CD4-positive, alpha-beta memory T cell (primary cell): ENCODE measurements around the gene ECEL1. TPM values are rescaled to one million over a fixed set of nuclear protein-coding genes. Genes with fewer than 3 reads are reported as not detected.

Source experiments
- CTCF ChIA-PET: fragments of 350-600 bp; sonication (Branson Sonifier 250); formaldehyde crosslinking; loops from one replicate; lab custom pipeline; 2021; ENCODE audit warnings: inconsistent platforms; ENCODE audit not compliant: partially characterized antibody; lab: Charles Lee
- POLR2A ChIA-PET: fragments of 350-600 bp; sonication (Branson Sonifier 250); formaldehyde crosslinking; loops from one replicate; lab custom pipeline; 2021; ENCODE audit not compliant: partially characterized antibody; lab: Charles Lee
- DNase-seq, 5 donors: peaks; one replicate each; pipeline versions ENCODE4 v3.0.0 to v3.0.0-alpha.2; 2020 to 2022; ENCODE audit warnings: mixed read lengths in 1 of 5
- H3K27ac ChIP-seq: one replicate; pipeline ENCODE4 v1.7.0; 2013; ENCODE audit warnings: low read depth, low read length
- H3K27me3 ChIP-seq: 2 replicates; pipeline ENCODE4 v1.7.0; 2013; ENCODE audit warnings: mild to moderate bottlenecking, low read length, moderate library complexity; ENCODE audit not compliant: insufficient read depth
- H3K36me3 ChIP-seq: 2 replicates; pipeline ENCODE4 v1.7.0; 2013; ENCODE audit warnings: mild to moderate bottlenecking, low read length, moderate library complexity; ENCODE audit not compliant: insufficient read depth
- H3K4me1 ChIP-seq: 2 replicates; pipeline ENCODE4 v1.7.0; 2013; ENCODE audit warnings: mild to moderate bottlenecking, low read length, moderate library complexity; ENCODE audit not compliant: insufficient read depth
- H3K4me3 ChIP-seq, 2 donors: one replicate each; pipeline ENCODE4 v1.7.0; 2013; ENCODE audit warnings: low read length in 2 of 2, mild to moderate bottlenecking in 1 of 2
- H3K9me3 ChIP-seq, 2 donors: one replicate each; pipeline ENCODE4 v1.7.0; 2013; ENCODE audit warnings: low read length in 2 of 2, control low read depth in 1 of 2; ENCODE audit not compliant: control insufficient read depth in 1 of 2
- H3K27ac Mint-ChIP-seq, 7 donors: one replicate each; pipeline ENCODE4 v1.8.0; 2020 to 2021; ENCODE audit warnings: mixed read lengths in 7 of 7, mild to moderate bottlenecking in 6 of 7, inconsistent platforms in 3 of 7, moderate library complexity in 3 of 7
- H3K27me3 Mint-ChIP-seq, 2 donors: one replicate each; pipeline ENCODE4 v1.8.0; 2020 to 2021; ENCODE audit warnings: mixed read lengths in 2 of 2
- H3K36me3 Mint-ChIP-seq, 2 donors: one replicate each; pipeline ENCODE4 v1.8.0; 2020 to 2021; ENCODE audit warnings: mixed read lengths in 2 of 2, inconsistent platforms in 1 of 2, mild to moderate bottlenecking in 1 of 2
- H3K4me1 Mint-ChIP-seq, 4 donors: one replicate each; pipeline ENCODE4 v1.8.0; 2020 to 2021; ENCODE audit warnings: mixed read lengths in 4 of 4, mild to moderate bottlenecking in 1 of 4
- H3K4me3 Mint-ChIP-seq, 8 donors: one replicate each; pipeline ENCODE4 v1.8.0; 2020 to 2021; ENCODE audit warnings: mixed read lengths in 8 of 8, mild to moderate bottlenecking in 7 of 8, moderate library complexity in 6 of 8, inconsistent platforms in 3 of 8
- H3K9me3 Mint-ChIP-seq, 8 donors: one replicate each; pipeline ENCODE4 v1.8.0; 2020 to 2021; ENCODE audit warnings: mixed read lengths in 8 of 8, mild to moderate bottlenecking in 5 of 8, inconsistent platforms in 3 of 8, moderate library complexity in 1 of 8
- intact Hi-C: fragments of 100-400 bp; cut with micrococcal nuclease; formaldehyde crosslinking; loops from one replicate; pipeline ENCODE4 v1.15.1; 2023
- polyA plus RNA-seq, 2 donors: library from polyadenylated mRNA; unstranded; fragments of 300-500 nt; fragmentation: Illumina TruSeq; gene quantifications; one replicate each; pipeline ENCODE4 v1.2.3, GENCODE V29; 2021
- total RNA-seq, 2 experiments: library from RNA; stranded (reverse); gene quantifications; one replicate each; pipeline ENCODE4 v1.2.3, GENCODE V29; 2021

Gene ECEL1
- total and polyA plus RNA-seq, 4 experiments from 2014 or later = not detected

DNA sequence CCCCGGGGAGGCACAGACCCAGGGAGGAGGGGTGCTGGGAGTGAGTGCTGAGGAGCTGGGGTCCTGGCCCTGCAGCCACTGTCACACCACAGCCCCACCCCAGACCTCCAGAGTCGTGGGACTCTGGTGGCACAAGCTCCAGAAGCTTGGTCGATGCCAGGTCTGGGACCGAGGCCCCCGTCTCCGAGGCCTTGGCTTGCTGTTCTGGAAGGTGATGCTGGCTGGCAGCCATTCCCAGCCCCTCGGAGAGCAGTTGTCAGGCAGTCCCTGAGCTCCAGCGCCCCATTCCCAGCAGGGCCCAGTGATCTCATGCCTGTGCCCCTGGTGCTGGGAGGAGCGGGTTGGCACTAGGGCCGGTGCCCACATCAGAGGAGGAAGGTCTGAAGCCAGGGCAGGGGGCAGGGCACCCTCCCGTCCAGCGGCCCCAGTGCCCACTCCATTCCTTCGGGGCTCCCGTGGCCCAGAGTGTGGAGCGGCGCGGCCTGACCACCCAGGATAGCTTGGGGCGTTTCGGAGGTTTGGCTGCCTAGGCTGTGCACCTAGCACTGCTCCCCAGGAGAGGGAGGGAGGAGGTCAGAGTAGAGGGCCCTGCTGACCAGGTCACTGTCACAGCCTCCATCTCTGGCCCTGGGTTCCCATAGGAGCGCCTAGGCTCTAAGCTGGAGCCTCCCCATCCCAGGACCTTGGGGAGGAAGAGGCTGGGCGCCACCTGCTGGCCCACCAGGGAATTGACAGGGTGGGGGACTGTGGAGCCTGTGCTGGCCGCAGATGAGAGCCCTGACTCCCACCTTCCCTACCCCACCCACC, 48.5 kb downstream of the ECEL1 start:
- H3K4me3 Mint-ChIP-seq = no peak overlapping the region
- ChIA-PET POLR2A (no interaction called here), CTCF (interaction anchor here (0.9 to 3.9 kb wide), 14 partner anchors 9 to 537 kb away, joined by 3 to 33 read pairs (median 3); no protein-coding TSS in a partner anchor)
- H3K4me1 Mint-ChIP-seq = peaks cover 2 to 6% (median 3%) of the 10 kb centered on the region in 4 donors
- no peaks in the 10 kb centered on the region for H3K36me3 Mint-ChIP-seq
- intact Hi-C loops = no loop called here
- H3K27ac ChIP-seq = no peak overlapping the region
- H3K27me3 ChIP-seq = no peaks in the 10 kb centered on the region
- H3K9me3 Mint-ChIP-seq = peaks cover 0 to 1% (median 0%) of the 10 kb centered on the region in 8 donors
- H3K27me3 Mint-ChIP-seq = peaks cover 3 to 5% of the 10 kb centered on the region in 2 donors
- H3K36me3 ChIP-seq = no peaks in the 10 kb centered on the region
- no peak overlapping the region for H3K27ac Mint-ChIP-seq
- no peaks in the 10 kb centered on the region for H3K4me1 ChIP-seq
- peak in 3 of 5 donors; percentile 15 to 34 (median 27) for DNase-seq
- no peaks in the 10 kb centered on the region for H3K9me3 ChIP-seq
- no peak overlapping the region for H3K4me3 ChIP-seq

DNA sequence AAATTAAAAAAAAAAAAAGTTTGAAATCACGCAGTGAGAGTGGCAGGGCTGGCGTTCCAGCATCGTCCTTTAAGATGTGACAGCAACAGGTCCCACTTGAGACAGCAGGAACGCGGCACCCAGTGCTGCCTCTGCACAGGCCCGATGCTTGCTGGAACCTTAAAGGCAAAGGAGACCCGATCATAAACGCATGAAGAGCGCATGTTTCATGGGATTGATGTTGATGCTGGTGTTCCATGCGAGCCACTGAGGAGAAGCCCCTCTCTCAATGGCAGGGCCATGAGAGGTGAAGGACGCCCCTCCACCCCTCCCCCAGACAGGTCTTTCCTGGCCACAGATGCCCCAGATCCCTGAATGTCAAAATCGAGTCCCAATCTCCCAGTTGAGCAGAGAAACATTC, 49.5 kb downstream of the ECEL1 start:
- Histone ChIP-seq H3K4me3 (no peak overlapping the region), H3K27ac (no peak overlapping the region), H3K4me1 (no peaks in the 10 kb centered on the region), H3K27me3 (no peaks in the 10 kb centered on the region), H3K9me3 (no peaks in the 10 kb centered on the region), H3K36me3 (no peaks in the 10 kb centered on the region)
- ChIA-PET CTCF (interaction anchor here (2.1 kb wide), 1 partner anchor 9 kb away, joined by 5 read pairs; no protein-coding TSS in a partner anchor), POLR2A (no interaction called here)
- DNase-seq = no peak
- no peak overlapping the region for H3K4me3 Mint-ChIP-seq
- H3K4me1 Mint-ChIP-seq = peaks cover 2 to 6% (median 3%) of the 10 kb centered on the region in 4 donors
- peaks cover 3 to 5% of the 10 kb centered on the region in 2 donors for H3K27me3 Mint-ChIP-seq
- intact Hi-C loops = no loop called here
- peaks cover 0 to 1% (median 0%) of the 10 kb centered on the region in 8 donors for H3K9me3 Mint-ChIP-seq
- no peak overlapping the region for H3K27ac Mint-ChIP-seq
- H3K36me3 Mint-ChIP-seq = no peaks in the 10 kb centered on the region

DNA sequence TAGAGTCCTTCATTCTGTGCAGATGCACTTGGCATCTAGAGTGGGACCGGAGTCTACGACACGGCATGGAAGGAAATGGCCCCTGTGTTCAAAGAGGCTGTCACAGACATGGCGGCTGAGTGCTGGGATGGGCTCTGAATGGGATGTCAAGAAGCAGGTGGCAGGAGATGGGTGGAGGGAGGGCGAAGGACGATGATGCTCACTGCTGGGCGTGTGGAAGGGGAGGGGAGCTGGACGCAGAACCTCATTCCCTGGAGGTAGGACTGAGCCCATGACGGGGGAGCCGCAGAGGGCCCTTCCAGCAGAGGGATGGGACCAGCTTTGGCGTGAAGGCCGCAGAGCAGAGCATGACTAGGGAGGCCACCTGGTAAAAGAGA, 50.5 kb downstream of the ECEL1 start:
- H3K9me3 ChIP-seq = no peaks in the 10 kb centered on the region
- intact Hi-C loops = no loop called here
- POLR2A ChIA-PET = no interaction called here
- H3K27ac Mint-ChIP-seq = no peak overlapping the region
- H3K27me3 ChIP-seq = no peaks in the 10 kb centered on the region
- peaks cover 3 to 5% of the 10 kb centered on the region in 2 donors for H3K27me3 Mint-ChIP-seq
- no peaks in the 10 kb centered on the region for H3K4me1 ChIP-seq
- peaks cover 0 to 1% (median 0%) of the 10 kb centered on the region in 8 donors for H3K9me3 Mint-ChIP-seq
- peaks cover 2 to 6% (median 3%) of the 10 kb centered on the region in 4 donors for H3K4me1 Mint-ChIP-seq
- no peak for DNase-seq
- no peaks in the 10 kb centered on the region for H3K36me3 ChIP-seq
- no peaks in the 10 kb centered on the region for H3K36me3 Mint-ChIP-seq
- no peak overlapping the region for H3K27ac ChIP-seq
- CTCF ChIA-PET = interaction anchor here (0.7 to 2.1 kb wide), 7 partner anchors 9 to 536 kb away, joined by 3 to 5 read pairs (median 3); no protein-coding TSS in a partner anchor
- no peak overlapping the region for H3K4me3 ChIP-seq
- no peak overlapping the region for H3K4me3 Mint-ChIP-seq

DNA sequence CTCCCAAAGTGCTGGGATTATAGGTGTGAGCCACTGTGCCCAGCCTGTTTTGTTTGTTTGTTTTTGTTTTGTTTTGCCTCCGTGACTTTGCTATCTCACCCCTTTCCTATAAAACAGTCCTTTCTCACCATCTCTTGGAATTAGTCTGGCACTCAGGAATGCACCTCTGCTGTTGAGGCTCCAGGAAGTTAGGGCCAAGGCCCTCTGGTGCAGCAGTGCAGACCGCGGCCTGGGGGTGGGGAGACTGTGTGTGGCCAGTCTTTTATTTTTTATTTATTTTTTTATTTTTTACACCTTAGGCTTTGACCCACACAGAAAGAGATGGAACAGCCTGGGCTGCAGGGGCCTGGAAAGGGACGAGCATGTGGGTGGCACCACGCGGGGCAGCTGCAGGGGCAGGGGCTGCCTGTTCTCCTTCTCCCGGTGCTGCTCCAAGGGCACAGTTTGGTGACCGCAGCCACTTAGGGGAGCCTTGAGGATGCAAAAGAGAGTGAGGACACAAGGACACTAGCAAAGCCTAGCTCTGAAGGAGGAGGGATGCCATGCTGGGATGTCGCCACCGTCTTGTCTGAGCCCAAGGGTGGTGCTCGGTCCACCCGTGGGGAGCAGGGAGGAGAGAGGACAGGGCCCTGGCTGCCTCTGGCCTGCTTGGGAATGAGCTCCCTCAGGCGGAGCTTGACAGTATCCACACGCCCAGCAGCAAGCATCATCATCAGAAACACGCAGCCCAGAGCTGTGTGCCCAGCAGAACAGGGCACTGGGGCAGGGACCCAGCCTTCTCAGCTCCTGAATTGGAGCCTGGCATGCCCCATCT, 51.0 kb downstream of the ECEL1 start:
- POLR2A ChIA-PET = no interaction called here
- Mint-ChIP-seq H3K4me1 (peaks cover 2 to 6% (median 3%) of the 10 kb centered on the region in 4 donors), H3K9me3 (peaks cover 0 to 1% (median 0%) of the 10 kb centered on the region in 8 donors), H3K27ac (peak overlapping the region in 1 of 7 donors; percentile 39), H3K27me3 (peaks cover 3% of the 10 kb centered on the region in 2 donors), H3K36me3 (no peaks in the 10 kb centered on the region), H3K4me3 (no peak overlapping the region)
- H3K4me3 ChIP-seq = no peak overlapping the region
- no peak overlapping the region for H3K27ac ChIP-seq
- H3K9me3 ChIP-seq = no peaks in the 10 kb centered on the region
- H3K4me1 ChIP-seq = no peaks in the 10 kb centered on the region
- no peaks in the 10 kb centered on the region for H3K36me3 ChIP-seq
- no peak for DNase-seq
- intact Hi-C loops = no loop called here
- CTCF ChIA-PET = interaction anchor here (0.7 to 2.1 kb wide), 8 partner anchors 8 to 586 kb away, joined by 3 to 5 read pairs (median 3); no protein-coding TSS in a partner anchor
- no peaks in the 10 kb centered on the region for H3K27me3 ChIP-seq

DNA sequence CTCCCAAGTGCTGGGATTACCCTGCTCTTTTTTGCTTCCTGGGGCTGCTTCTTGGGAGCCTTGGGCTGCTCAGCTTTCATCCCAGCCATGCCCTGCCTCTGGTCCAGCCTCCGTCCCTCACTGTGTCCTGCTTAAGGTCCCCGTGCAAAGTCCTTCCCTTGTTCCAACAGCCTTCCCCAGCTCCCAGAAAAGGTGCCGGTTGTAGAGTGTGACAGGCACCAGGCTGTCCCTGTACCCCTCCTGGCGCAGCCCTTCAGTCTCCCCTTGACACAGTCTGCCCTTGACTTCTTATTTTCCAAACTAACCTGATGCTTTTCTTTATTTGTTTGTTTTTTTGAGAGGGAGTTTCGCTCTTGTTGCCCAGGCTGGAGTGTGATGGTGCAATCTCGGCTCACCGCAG, 51.8 kb downstream of the ECEL1 start:
- intact Hi-C loops = no loop called here
- ChIA-PET POLR2A (no interaction called here), CTCF (interaction anchor here (1.2 to 2.1 kb wide), 4 partner anchors 11 to 585 kb away, joined by 3 to 5 read pairs (median 4); no protein-coding TSS in a partner anchor)
- Mint-ChIP-seq H3K27ac (no peak overlapping the region), H3K4me1 (peaks cover 2 to 6% (median 3%) of the 10 kb centered on the region in 4 donors), H3K27me3 (peaks cover 3% of the 10 kb centered on the region in 2 donors), H3K9me3 (peaks cover 0 to 1% (median 0%) of the 10 kb centered on the region in 8 donors), H3K36me3 (no peaks in the 10 kb centered on the region), H3K4me3 (no peak overlapping the region)
- DNase-seq = no peak
- Histone ChIP-seq H3K4me1 (no peaks in the 10 kb centered on the region), H3K9me3 (no peaks in the 10 kb centered on the region), H3K36me3 (no peaks in the 10 kb centered on the region), H3K27me3 (no peaks in the 10 kb centered on the region), H3K4me3 (no peak overlapping the region), H3K27ac (no peak overlapping the region)

DNA sequence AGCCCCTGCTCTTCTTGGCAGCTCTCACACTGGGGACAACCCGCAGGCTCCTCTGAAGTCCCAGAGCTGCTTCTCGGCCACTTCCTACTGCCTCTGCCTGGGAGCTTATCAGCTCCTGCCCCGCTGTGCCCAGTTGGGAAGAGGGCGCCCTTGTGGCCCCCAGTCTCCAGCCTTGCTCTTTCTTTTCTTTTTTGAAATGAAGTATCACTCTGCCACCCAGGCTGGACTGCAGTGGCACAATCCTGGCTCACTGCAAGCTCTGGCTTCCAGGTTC, 52.3 kb downstream of the ECEL1 start:
- Mint-ChIP-seq H3K27ac (no peak overlapping the region), H3K9me3 (peaks cover 0 to 1% (median 0%) of the 10 kb centered on the region in 8 donors), H3K27me3 (peaks cover under 1 to 3% of the 10 kb centered on the region in 2 donors), H3K4me1 (peaks cover 2 to 4% (median 2%) of the 10 kb centered on the region in 4 donors), H3K4me3 (no peak overlapping the region), H3K36me3 (no peaks in the 10 kb centered on the region)
- ChIA-PET POLR2A (no interaction called here), CTCF (interaction anchor here (1.2 to 1.7 kb wide), 3 partner anchors 19 to 585 kb away, joined by 3 to 4 read pairs (median 4); no protein-coding TSS in a partner anchor)
- Histone ChIP-seq H3K27ac (no peak overlapping the region), H3K27me3 (no peaks in the 10 kb centered on the region), H3K9me3 (no peaks in the 10 kb centered on the region), H3K4me1 (no peaks in the 10 kb centered on the region), H3K36me3 (no peaks in the 10 kb centered on the region), H3K4me3 (no peak overlapping the region)
- no peak for DNase-seq
- intact Hi-C loops = no loop called here
